WTC11 (cell line): ENCODE data around the gene C6orf132. TPM values are rescaled to one million over a fixed set of nuclear protein-coding genes. Genes with fewer than 3 reads are reported as not detected.

Source experiments
- CREM ChIP-seq: sonication (generic); formaldehyde crosslinking; IDR thresholded peaks from 2 replicates; pipeline ENCODE4 v1.8.1; 2022; ENCODE audit warnings: mild to moderate bottlenecking, missing genetic modification reagents, moderate library complexity
- GABPB1 ChIP-seq: sonication (generic); formaldehyde crosslinking; IDR thresholded peaks from 2 replicates; pipeline ENCODE4 v1.8.1; 2023; ENCODE audit warnings: mild to moderate bottlenecking, missing genetic modification reagents
- GRHL2 ChIP-seq: fragments of 250-450 bp; sonication (Bioruptor Pico); IDR thresholded peaks from 2 replicates; pipeline ENCODE4 v1.8.0; 2022; ENCODE audit warnings: mild to moderate bottlenecking, moderate library complexity; ENCODE audit not compliant: insufficient replicate concordance, severe bottlenecking
- NFYB ChIP-seq: sonication (generic); formaldehyde crosslinking; conservative IDR thresholded peaks from 2 replicates; pipeline ENCODE4 v1.8.0; 2022; ENCODE audit warnings: low read depth, missing genetic modification reagents
- NR1H2 ChIP-seq: sonication (generic); formaldehyde crosslinking; IDR thresholded peaks from 2 replicates; pipeline ENCODE4 v1.9.0; 2021; ENCODE audit warnings: mild to moderate bottlenecking, moderate library complexity, missing genetic modification reagents
- NR3C1 ChIP-seq: sonication (generic); formaldehyde crosslinking; conservative IDR thresholded peaks from 2 replicates; pipeline ENCODE4 v1.8.1; 2023; ENCODE audit warnings: low read depth, mild to moderate bottlenecking, missing genetic modification reagents
- OVOL2 ChIP-seq: fragments of 250-450 bp; sonication (Bioruptor Pico); IDR thresholded peaks from 2 replicates; pipeline ENCODE4 v1.9.0; 2021; ENCODE audit warnings: mild to moderate bottlenecking, borderline replicate concordance
- PRRX2 ChIP-seq: fragments of 250-450 bp; sonication (Bioruptor Pico); IDR thresholded peaks from 2 replicates; pipeline ENCODE4 v1.8.0; 2021; ENCODE audit warnings: mild to moderate bottlenecking
- TCF7 ChIP-seq: sonication (generic); formaldehyde crosslinking; IDR thresholded peaks from 2 replicates; pipeline ENCODE4 v1.8.0; 2022; ENCODE audit warnings: mild to moderate bottlenecking, low read depth, missing genetic modification reagents, moderate library complexity
- TEAD1 ChIP-seq: sonication (generic); formaldehyde crosslinking; IDR thresholded peaks from 2 replicates; pipeline ENCODE4 v1.8.0; 2022; ENCODE audit warnings: mild to moderate bottlenecking, missing genetic modification reagents
- ZNF219 ChIP-seq: sonication (generic); formaldehyde crosslinking; IDR thresholded peaks from 2 replicates; pipeline ENCODE4 v1.8.0; 2023; ENCODE audit warnings: missing genetic modification reagents, mild to moderate bottlenecking, borderline replicate concordance
- ZNF232 ChIP-seq: sonication (generic); formaldehyde crosslinking; IDR thresholded peaks from 2 replicates; pipeline ENCODE4 v1.8.0; 2022; ENCODE audit warnings: mild to moderate bottlenecking, missing genetic modification reagents
- ZNF263 ChIP-seq: sonication (generic); formaldehyde crosslinking; IDR thresholded peaks from 2 replicates; pipeline ENCODE4 v1.8.1; 2022; ENCODE audit warnings: low read depth, mild to moderate bottlenecking, moderate library complexity, missing genetic modification reagents
- total RNA-seq: library from RNA; stranded (reverse); gene quantifications from 3 replicates; pipeline ENCODE4 v1.2.3, GENCODE V29; 2021
- TF ChIP-seq, protein P1 (sequence below): sonication (generic); formaldehyde crosslinking; IDR thresholded peaks from 2 replicates; pipeline ENCODE4 v1.8.1; 2023; ENCODE audit warnings: mild to moderate bottlenecking, missing genetic modification reagents, moderate library complexity
- TF ChIP-seq, protein P2 (sequence below): sonication (generic); formaldehyde crosslinking; IDR thresholded peaks from 2 replicates; pipeline ENCODE4 v1.8.0; 2022; ENCODE audit warnings: mild to moderate bottlenecking, missing genetic modification reagents
- TF ChIP-seq, protein P3 (sequence below): sonication (generic); formaldehyde crosslinking; IDR thresholded peaks from 2 replicates; pipeline ENCODE4 v1.8.0; 2023; ENCODE audit warnings: mild to moderate bottlenecking, missing genetic modification reagents
- TF ChIP-seq, protein P4 (sequence below): fragments of 250-450 bp; sonication (Bioruptor Pico); IDR thresholded peaks from 2 replicates; pipeline ENCODE4 v1.9.0; 2021; ENCODE audit warnings: mild to moderate bottlenecking
- TF ChIP-seq, protein P5 (sequence below): sonication (generic); formaldehyde crosslinking; IDR thresholded peaks from 2 replicates; pipeline ENCODE4 v1.8.0; 2022; ENCODE audit warnings: mild to moderate bottlenecking, missing genetic modification reagents
- TF ChIP-seq, protein P6 (sequence below): sonication (generic); formaldehyde crosslinking; IDR thresholded peaks from 2 replicates; pipeline ENCODE4 v1.8.1; 2023; ENCODE audit warnings: mild to moderate bottlenecking, missing genetic modification reagents, moderate library complexity
- TF ChIP-seq, protein P7 (sequence below): fragments of 250-450 bp; sonication (Bioruptor Pico); IDR thresholded peaks from 2 replicates; pipeline ENCODE4 v1.9.0; 2021; ENCODE audit warnings: mild to moderate bottlenecking, borderline replicate concordance
- TF ChIP-seq, protein P8 (sequence below): sonication (generic); formaldehyde crosslinking; IDR thresholded peaks from 2 replicates; pipeline ENCODE4 v1.8.0; 2022; ENCODE audit warnings: missing genetic modification reagents
- TF ChIP-seq, protein P9 (sequence below): sonication (generic); formaldehyde crosslinking; IDR thresholded peaks from 2 replicates; pipeline ENCODE4 v1.8.1; 2022; ENCODE audit warnings: mild to moderate bottlenecking, moderate library complexity, missing genetic modification reagents

Gene C6orf132
- total RNA-seq, 1 experiment from 2014 or later = 52.6 TPM

DNA sequence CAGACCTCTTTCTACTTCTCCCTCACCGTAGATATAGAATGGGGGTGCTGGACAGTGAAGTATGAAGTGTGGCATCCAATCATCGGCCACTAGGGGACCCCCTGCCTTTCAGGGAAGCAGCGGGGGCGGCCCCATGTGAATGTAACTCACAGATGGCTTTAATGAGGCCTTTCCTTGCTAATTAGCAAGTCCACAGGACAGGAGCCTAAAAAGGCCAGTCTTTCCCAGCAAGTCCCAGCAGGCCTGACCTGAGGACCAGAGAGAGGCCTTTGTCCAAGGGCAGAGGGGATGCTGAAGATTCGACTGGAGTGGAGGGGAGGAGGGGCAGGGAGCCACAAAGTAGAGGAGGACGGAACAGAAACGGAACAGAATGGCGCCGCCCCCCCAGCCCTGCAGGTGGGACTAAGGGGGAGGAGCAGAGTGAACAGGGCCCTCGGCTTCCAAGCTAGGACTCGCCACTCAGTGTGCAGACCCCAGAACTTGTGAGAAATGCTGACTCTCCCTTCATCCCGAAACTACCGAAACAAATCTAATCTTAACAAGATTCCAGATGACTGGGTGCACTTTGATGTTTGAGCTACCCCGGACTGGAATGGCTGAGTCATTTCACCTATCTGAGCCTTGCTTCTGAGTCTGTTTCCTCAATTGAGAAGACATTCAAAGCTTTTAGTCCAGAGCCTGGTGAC is 5.8 kb downstream of the C6orf132 start (continued):
- TF ChIP-seq, protein P1, sequence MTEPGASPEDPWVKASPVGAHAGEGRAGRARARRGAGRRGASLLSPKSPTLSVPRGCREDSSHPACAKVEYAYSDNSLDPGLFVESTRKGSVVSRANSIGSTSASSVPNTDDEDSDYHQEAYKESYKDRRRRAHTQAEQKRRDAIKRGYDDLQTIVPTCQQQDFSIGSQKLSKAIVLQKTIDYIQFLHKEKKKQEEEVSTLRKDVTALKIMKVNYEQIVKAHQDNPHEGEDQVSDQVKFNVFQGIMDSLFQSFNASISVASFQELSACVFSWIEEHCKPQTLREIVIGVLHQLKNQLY (CRISPR knock-in tag) = no peak
- TF ChIP-seq, protein P2, sequence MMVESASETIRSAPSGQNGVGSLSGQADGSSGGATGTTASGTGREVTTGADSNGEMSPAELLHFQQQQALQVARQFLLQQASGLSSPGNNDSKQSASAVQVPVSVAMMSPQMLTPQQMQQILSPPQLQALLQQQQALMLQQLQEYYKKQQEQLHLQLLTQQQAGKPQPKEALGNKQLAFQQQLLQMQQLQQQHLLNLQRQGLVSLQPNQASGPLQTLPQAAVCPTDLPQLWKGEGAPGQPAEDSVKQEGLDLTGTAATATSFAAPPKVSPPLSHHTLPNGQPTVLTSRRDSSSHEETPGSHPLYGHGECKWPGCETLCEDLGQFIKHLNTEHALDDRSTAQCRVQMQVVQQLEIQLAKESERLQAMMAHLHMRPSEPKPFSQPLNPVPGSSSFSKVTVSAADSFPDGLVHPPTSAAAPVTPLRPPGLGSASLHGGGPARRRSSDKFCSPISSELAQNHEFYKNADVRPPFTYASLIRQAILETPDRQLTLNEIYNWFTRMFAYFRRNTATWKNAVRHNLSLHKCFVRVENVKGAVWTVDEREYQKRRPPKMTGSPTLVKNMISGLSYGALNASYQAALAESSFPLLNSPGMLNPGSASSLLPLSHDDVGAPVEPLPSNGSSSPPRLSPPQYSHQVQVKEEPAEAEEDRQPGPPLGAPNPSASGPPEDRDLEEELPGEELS (CRISPR knock-in tag) = peak; percentile 86; the same call in 1 of the 2 replicates
- no peak for TF ChIP-seq GABPB1 (CRISPR knock-in tag)
- TF ChIP-seq OVOL2 (CRISPR knock-in tag) = no peak
- no peak for TF ChIP-seq TCF7 (CRISPR knock-in tag)
- TF ChIP-seq, protein P3, sequence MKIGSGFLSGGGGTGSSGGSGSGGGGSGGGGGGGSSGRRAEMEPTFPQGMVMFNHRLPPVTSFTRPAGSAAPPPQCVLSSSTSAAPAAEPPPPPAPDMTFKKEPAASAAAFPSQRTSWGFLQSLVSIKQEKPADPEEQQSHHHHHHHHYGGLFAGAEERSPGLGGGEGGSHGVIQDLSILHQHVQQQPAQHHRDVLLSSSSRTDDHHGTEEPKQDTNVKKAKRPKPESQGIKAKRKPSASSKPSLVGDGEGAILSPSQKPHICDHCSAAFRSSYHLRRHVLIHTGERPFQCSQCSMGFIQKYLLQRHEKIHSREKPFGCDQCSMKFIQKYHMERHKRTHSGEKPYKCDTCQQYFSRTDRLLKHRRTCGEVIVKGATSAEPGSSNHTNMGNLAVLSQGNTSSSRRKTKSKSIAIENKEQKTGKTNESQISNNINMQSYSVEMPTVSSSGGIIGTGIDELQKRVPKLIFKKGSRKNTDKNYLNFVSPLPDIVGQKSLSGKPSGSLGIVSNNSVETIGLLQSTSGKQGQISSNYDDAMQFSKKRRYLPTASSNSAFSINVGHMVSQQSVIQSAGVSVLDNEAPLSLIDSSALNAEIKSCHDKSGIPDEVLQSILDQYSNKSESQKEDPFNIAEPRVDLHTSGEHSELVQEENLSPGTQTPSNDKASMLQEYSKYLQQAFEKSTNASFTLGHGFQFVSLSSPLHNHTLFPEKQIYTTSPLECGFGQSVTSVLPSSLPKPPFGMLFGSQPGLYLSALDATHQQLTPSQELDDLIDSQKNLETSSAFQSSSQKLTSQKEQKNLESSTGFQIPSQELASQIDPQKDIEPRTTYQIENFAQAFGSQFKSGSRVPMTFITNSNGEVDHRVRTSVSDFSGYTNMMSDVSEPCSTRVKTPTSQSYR = peak; percentile 89
- TF ChIP-seq ZNF219 (CRISPR knock-in tag) = no peak
- no peak for TF ChIP-seq ZNF232 (CRISPR knock-in tag)
- TF ChIP-seq, protein P4, sequence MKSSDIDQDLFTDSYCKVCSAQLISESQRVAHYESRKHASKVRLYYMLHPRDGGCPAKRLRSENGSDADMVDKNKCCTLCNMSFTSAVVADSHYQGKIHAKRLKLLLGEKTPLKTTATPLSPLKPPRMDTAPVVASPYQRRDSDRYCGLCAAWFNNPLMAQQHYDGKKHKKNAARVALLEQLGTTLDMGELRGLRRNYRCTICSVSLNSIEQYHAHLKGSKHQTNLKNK (CRISPR knock-in tag) = no peak
- TF ChIP-seq, protein P5, sequence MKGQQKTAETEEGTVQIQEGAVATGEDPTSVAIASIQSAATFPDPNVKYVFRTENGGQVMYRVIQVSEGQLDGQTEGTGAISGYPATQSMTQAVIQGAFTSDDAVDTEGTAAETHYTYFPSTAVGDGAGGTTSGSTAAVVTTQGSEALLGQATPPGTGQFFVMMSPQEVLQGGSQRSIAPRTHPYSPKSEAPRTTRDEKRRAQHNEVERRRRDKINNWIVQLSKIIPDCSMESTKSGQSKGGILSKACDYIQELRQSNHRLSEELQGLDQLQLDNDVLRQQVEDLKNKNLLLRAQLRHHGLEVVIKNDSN = no peak
- TF ChIP-seq, protein P6, sequence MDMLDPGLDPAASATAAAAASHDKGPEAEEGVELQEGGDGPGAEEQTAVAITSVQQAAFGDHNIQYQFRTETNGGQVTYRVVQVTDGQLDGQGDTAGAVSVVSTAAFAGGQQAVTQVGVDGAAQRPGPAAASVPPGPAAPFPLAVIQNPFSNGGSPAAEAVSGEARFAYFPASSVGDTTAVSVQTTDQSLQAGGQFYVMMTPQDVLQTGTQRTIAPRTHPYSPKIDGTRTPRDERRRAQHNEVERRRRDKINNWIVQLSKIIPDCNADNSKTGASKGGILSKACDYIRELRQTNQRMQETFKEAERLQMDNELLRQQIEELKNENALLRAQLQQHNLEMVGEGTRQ (CRISPR knock-in tag) = no peak
- TF ChIP-seq, protein P7, sequence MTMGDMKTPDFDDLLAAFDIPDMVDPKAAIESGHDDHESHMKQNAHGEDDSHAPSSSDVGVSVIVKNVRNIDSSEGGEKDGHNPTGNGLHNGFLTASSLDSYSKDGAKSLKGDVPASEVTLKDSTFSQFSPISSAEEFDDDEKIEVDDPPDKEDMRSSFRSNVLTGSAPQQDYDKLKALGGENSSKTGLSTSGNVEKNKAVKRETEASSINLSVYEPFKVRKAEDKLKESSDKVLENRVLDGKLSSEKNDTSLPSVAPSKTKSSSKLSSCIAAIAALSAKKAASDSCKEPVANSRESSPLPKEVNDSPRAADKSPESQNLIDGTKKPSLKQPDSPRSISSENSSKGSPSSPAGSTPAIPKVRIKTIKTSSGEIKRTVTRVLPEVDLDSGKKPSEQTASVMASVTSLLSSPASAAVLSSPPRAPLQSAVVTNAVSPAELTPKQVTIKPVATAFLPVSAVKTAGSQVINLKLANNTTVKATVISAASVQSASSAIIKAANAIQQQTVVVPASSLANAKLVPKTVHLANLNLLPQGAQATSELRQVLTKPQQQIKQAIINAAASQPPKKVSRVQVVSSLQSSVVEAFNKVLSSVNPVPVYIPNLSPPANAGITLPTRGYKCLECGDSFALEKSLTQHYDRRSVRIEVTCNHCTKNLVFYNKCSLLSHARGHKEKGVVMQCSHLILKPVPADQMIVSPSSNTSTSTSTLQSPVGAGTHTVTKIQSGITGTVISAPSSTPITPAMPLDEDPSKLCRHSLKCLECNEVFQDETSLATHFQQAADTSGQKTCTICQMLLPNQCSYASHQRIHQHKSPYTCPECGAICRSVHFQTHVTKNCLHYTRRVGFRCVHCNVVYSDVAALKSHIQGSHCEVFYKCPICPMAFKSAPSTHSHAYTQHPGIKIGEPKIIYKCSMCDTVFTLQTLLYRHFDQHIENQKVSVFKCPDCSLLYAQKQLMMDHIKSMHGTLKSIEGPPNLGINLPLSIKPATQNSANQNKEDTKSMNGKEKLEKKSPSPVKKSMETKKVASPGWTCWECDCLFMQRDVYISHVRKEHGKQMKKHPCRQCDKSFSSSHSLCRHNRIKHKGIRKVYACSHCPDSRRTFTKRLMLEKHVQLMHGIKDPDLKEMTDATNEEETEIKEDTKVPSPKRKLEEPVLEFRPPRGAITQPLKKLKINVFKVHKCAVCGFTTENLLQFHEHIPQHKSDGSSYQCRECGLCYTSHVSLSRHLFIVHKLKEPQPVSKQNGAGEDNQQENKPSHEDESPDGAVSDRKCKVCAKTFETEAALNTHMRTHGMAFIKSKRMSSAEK = no peak
- peak; percentile 93 for TF ChIP-seq TEAD1 (CRISPR knock-in tag)
- no peak for TF ChIP-seq PRRX2 (CRISPR knock-in tag)
- no peak for TF ChIP-seq GRHL2 (CRISPR knock-in tag)
- TF ChIP-seq NR1H2 (CRISPR knock-in tag) = no peak
- no peak for TF ChIP-seq NR3C1
- TF ChIP-seq NFYB (CRISPR knock-in tag) = no peak
- peak; percentile 98 for TF ChIP-seq ZNF263 (CRISPR knock-in tag)
- TF ChIP-seq, protein P8, sequence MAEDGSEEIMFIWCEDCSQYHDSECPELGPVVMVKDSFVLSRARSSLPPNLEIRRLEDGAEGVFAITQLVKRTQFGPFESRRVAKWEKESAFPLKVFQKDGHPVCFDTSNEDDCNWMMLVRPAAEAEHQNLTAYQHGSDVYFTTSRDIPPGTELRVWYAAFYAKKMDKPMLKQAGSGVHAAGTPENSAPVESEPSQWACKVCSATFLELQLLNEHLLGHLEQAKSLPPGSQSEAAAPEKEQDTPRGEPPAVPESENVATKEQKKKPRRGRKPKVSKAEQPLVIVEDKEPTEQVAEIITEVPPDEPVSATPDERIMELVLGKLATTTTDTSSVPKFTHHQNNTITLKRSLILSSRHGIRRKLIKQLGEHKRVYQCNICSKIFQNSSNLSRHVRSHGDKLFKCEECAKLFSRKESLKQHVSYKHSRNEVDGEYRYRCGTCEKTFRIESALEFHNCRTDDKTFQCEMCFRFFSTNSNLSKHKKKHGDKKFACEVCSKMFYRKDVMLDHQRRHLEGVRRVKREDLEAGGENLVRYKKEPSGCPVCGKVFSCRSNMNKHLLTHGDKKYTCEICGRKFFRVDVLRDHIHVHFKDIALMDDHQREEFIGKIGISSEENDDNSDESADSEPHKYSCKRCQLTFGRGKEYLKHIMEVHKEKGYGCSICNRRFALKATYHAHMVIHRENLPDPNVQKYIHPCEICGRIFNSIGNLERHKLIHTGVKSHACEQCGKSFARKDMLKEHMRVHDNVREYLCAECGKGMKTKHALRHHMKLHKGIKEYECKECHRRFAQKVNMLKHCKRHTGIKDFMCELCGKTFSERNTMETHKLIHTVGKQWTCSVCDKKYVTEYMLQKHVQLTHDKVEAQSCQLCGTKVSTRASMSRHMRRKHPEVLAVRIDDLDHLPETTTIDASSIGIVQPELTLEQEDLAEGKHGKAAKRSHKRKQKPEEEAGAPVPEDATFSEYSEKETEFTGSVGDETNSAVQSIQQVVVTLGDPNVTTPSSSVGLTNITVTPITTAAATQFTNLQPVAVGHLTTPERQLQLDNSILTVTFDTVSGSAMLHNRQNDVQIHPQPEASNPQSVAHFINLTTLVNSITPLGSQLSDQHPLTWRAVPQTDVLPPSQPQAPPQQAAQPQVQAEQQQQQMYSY (CRISPR knock-in tag) = no peak
- TF ChIP-seq, protein P9, sequence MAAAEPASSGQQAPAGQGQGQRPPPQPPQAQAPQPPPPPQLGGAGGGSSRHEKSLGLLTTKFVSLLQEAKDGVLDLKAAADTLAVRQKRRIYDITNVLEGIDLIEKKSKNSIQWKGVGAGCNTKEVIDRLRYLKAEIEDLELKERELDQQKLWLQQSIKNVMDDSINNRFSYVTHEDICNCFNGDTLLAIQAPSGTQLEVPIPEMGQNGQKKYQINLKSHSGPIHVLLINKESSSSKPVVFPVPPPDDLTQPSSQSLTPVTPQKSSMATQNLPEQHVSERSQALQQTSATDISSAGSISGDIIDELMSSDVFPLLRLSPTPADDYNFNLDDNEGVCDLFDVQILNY (CRISPR knock-in tag) = no peak
- TF ChIP-seq CREM (CRISPR knock-in tag) = peak; percentile 75; the same call in 1 of the 2 replicates
